ENCODE measurements around the gene PHACTR3. TPM values are rescaled to one million over a fixed set of nuclear protein-coding genes. Genes with fewer than 3 reads are reported as not detected.

The PHACTR3 gene
- total RNA-seq, 1 experiment from 2014 or later, result not detected

GRCh38 chr20:59731376-59731775 lies 127.0 kb downstream of the PHACTR3 start:
- RAD21 ChIA-PET (ENCODE audit: low non-redundant PET in 1 of 2, low total read pairs in 2 of 2, uncharacterized antibody in 2 of 2, unreplicated experiment in 2 of 2), result no interaction called here
- POLR2A ChIA-PET, result no interaction called here

More at GRCh38 chr20:59731376-59731775, 127.0 kb downstream of the PHACTR3 start:
- CTCF ChIA-PET, result no interaction called here
- Histone ChIP-seq H3K4me1 (ENCODE audit: control insufficient read depth in 1 of 2, insufficient read depth in 2 of 2, low read length in 2 of 2) (no peaks in the 10 kb centered on the region), H3K36me3 (ENCODE audit: control insufficient read depth in 1 of 2, insufficient read depth in 2 of 2, low read length in 2 of 2) (no peaks in the 10 kb centered on the region), H3K9ac (ENCODE audit: low read length) (no peak overlapping the region), H3K4me3 (replicated peaks in 1 of 2; ENCODE audit: low read depth in 1 of 2, low read length in 2 of 2) (no peak overlapping the region), H3K79me2 (ENCODE audit: insufficient read depth, low read length) (no peaks in the 10 kb centered on the region), H4K20me1 (ENCODE audit: insufficient read depth) (no peaks in the 10 kb centered on the region), H2AFZ (ENCODE audit: low read depth, low read length, poor library complexity, severe bottlenecking) (no peak overlapping the region), H3K9me3 (ENCODE audit: control insufficient read depth in 1 of 2, insufficient read depth in 1 of 2, low read depth in 1 of 2, low read length in 2 of 2) (no peaks in the 10 kb centered on the region), H3K9me2 (ENCODE audit: insufficient read depth) (no peaks in the 10 kb centered on the region), H3K4me2 (ENCODE audit: low read length) (no peak overlapping the region), H3K27me3 (ENCODE audit: insufficient read depth, low read length) (peaks cover 23% of the 10 kb centered on the region), H3K27ac (ENCODE audit: low read depth, low read length) (no peak overlapping the region)
- intact Hi-C loops (cut with micrococcal nuclease), result no loop called here
- DNase-seq (ENCODE audit: low read depth, low spot score) (no peak), ATAC-seq (no peak)
- BruUV-seq (replicated peaks), result no TSS peak
- TF ChIP-seq FOSL1 (IDR thresholded peaks at IDR 0.05; ENCODE audit: low read depth), result no peak
- no peak for TF ChIP-seq SP1 (IDR thresholded peaks at IDR 0.05; ENCODE audit: low read depth)
- no peak for TF ChIP-seq ATF3 (IDR thresholded peaks at IDR 0.05)
- TF ChIP-seq JUND (IDR thresholded peaks at IDR 0.05), result no peak
- no peak for TF ChIP-seq EZH2 (IDR thresholded peaks at IDR 0.05)
- no peak for TF ChIP-seq EGR1 (IDR thresholded peaks at IDR 0.05; ENCODE audit: low read depth)
- TF ChIP-seq TCF7L2 (IDR thresholded peaks at IDR 0.05; ENCODE audit: borderline replicate concordance, extremely low read depth, insufficient read depth, insufficient read length), result no peak
- TF ChIP-seq CTCF (IDR thresholded peaks at IDR 0.05 in 2 of 3, conservative IDR thresholded peaks at IDR 0.05 in 1 of 3; ENCODE audit: borderline replicate concordance in 1 of 3, insufficient read depth in 1 of 3, low read depth in 2 of 3, low read length in 2 of 3), result no peak
- TF ChIP-seq ELF1 (IDR thresholded peaks at IDR 0.05; ENCODE audit: borderline replicate concordance, low read depth), result no peak
- no peak for TF ChIP-seq CBX3 (IDR thresholded peaks at IDR 0.05; ENCODE audit: low read depth)

Measured in HCT116 (cell line).